Endothelial cell of umbilical vein (primary cell): ENCODE data around the gene KLF13.

Experiments
- CTCF ChIP-seq, 2 donors: IDR thresholded peaks; 1 replicate in 1 of 2; 2 replicates in 1 of 2; pipeline ENCODE4 v1.5.1; 2011; ENCODE audit warnings: low read length in 2 of 2, mild to moderate bottlenecking in 2 of 2, moderate library complexity in 2 of 2, control low read depth in 1 of 2, inconsistent platforms in 1 of 2, low read depth in 1 of 2; ENCODE audit not compliant: insufficient read depth in 1 of 2; ENCODE audit errors: extremely low read depth in 1 of 2
- EZH2 ChIP-seq: IDR thresholded peaks from 2 replicates; pipeline ENCODE4 v1.6.1; 2012; ENCODE audit warnings: borderline replicate concordance, low read depth, mild to moderate bottlenecking, moderate library complexity, low read length, inconsistent platforms; ENCODE audit not compliant: severe bottlenecking
- JUN ChIP-seq: IDR thresholded peaks from 2 replicates; pipeline ENCODE4 v1.6.1; 2011; ENCODE audit warnings: borderline replicate concordance, low read depth; ENCODE audit not compliant: insufficient read length, insufficient read depth
- MAX ChIP-seq: IDR thresholded peaks from 2 replicates; pipeline ENCODE4 v1.6.1; 2011; ENCODE audit not compliant: insufficient read depth, insufficient read length
- MYC ChIP-seq: IDR thresholded peaks from one replicate; pipeline ENCODE4 v1.6.1; 2011; ENCODE audit warnings: mild to moderate bottlenecking, low read depth, low read length
- POLR2A ChIP-seq: IDR thresholded peaks from 2 replicates; pipeline ENCODE4 v1.6.1; 2012; ENCODE audit warnings: low read depth, mild to moderate bottlenecking, control low read depth, low read length
- POLR2AphosphoS5 ChIP-seq: IDR thresholded peaks from 2 replicates; pipeline ENCODE4 v1.6.1; 2012; ENCODE audit warnings: low read depth, mild to moderate bottlenecking, control low read depth, low read length, moderate library complexity; ENCODE audit not compliant: insufficient read depth

- TF ChIP-seq POLR2A, result no peak
- no peak for TF ChIP-seq EZH2
- no peak for TF ChIP-seq CTCF (IDR thresholded peaks at IDR 0.05; ENCODE audit: extremely low read depth in 1 of 2, insufficient read depth in 1 of 2, low read depth in 1 of 2, low read length in 2 of 2)
- TF ChIP-seq JUN, result no peak
- TF ChIP-seq MAX, result no peak
- TF ChIP-seq POLR2AphosphoS5, result no peak
- TF ChIP-seq MYC, result no peak
These were observed 8.2 kb upstream of the KLF13 start for GRCh38 chr15:31318429-31318828.
